8988T (cell line): ENCODE results near the gene PTPRJ.

Experiments used
- DNase-seq: peaks from one replicate; pipeline ENCODE4 v3.0.0; 2011

Gene PTPRJ

GRCh38 chr11:48043111-48043990, 63.0 kb downstream of the PTPRJ start:
- DNase-seq = no peak

- DNase-seq = no peak
Measured at GRCh38 chr11:48043991-48044512, 63.7 kb downstream of the PTPRJ start.

GRCh38 chr11:48044577-48044976, 64.2 kb downstream of the PTPRJ start:
- DNase-seq = no peak

GRCh38 chr11:48045536-48045935, 65.2 kb downstream of the PTPRJ start:
- DNase-seq = no peak

- DNase-seq = no peak
Measured at GRCh38 chr11:48047616-48048015, 67.3 kb downstream of the PTPRJ start.

- DNase-seq = no peak
Measured at GRCh38 chr11:48049036-48049435, 68.7 kb downstream of the PTPRJ start.

- no peak for DNase-seq
Measured at GRCh38 chr11:48050304-48050703, 69.9 kb downstream of the PTPRJ start.

GRCh38 chr11:48051217-48051830, 71.0 kb downstream of the PTPRJ start:
- DNase-seq = no peak

- DNase-seq = no peak
Measured at GRCh38 chr11:48052183-48053044, 72.1 kb downstream of the PTPRJ start.

- no peak for DNase-seq
Measured at GRCh38 chr11:48054994-48055291, 74.6 kb downstream of the PTPRJ start.

GRCh38 chr11:48055292-48056132, 75.2 kb downstream of the PTPRJ start:
- DNase-seq = no peak

- DNase-seq = no peak
Measured at GRCh38 chr11:48056325-48057183, 76.2 kb downstream of the PTPRJ start.

- no peak for DNase-seq
Measured at GRCh38 chr11:48058064-48058463, 77.7 kb downstream of the PTPRJ start.

GRCh38 chr11:48058788-48059187, 78.4 kb downstream of the PTPRJ start:
- DNase-seq = no peak

- DNase-seq = no peak
Measured at GRCh38 chr11:48062649-48063048, 82.3 kb downstream of the PTPRJ start.

- peak; percentile 48 for DNase-seq
Measured at GRCh38 chr11:48063424-48063978, 83.1 kb downstream of the PTPRJ start.

- DNase-seq = peak; percentile 40
Measured at GRCh38 chr11:48064306-48064705, 83.9 kb downstream of the PTPRJ start.

GRCh38 chr11:48066881-48067800, 86.8 kb downstream of the PTPRJ start:
- DNase-seq = no peak

GRCh38 chr11:48073031-48073861, 92.9 kb downstream of the PTPRJ start:
- no peak for DNase-seq
